Gastroesophageal sphincter (tissue), 3 donors: ENCODE results near the gene TRABD.

Source experiments
- CTCF ChIP-seq, 4 experiments: fragments of 200-600 bp in 2 of 4; fragments of 450-650 bp in 2 of 4; sonication (generic) in 1 of 4; IDR thresholded peaks; one replicate each; pipeline ENCODE4 v1.5.1; 2017 to 2019; ENCODE audit warnings: antibody characterized with exemption in 4 of 4, mild to moderate bottlenecking in 2 of 4, moderate library complexity in 2 of 4
- EP300 ChIP-seq: sonication (generic); formaldehyde crosslinking; IDR thresholded peaks from one replicate; pipeline ENCODE4 v1.6.1; 2017; ENCODE audit warnings: antibody characterized with exemption, mild to moderate bottlenecking
- POLR2A ChIP-seq, 2 donors: fragments of 450-650 bp; IDR thresholded peaks; one replicate each; pipeline ENCODE4 v1.6.1; 2017; ENCODE audit warnings: antibody characterized with exemption in 2 of 2, mild to moderate bottlenecking in 2 of 2, moderate library complexity in 1 of 2
- POLR2AphosphoS5 ChIP-seq: sonication (generic); formaldehyde crosslinking; IDR thresholded peaks from one replicate; pipeline ENCODE4 v1.6.1; 2017; ENCODE audit warnings: antibody characterized with exemption

- no peak for TF ChIP-seq POLR2A (IDR thresholded peaks at IDR 0.05)
- TF ChIP-seq CTCF (IDR thresholded peaks at IDR 0.05): no peak
- TF ChIP-seq POLR2AphosphoS5: no peak
- no peak for TF ChIP-seq EP300
Measured at GRCh38 chr22:50153756-50154140, 32.0 kb upstream of the TRABD start.
